Renal pelvis (tissue), 4 donors: ENCODE data around the gene CASZ1. TPM values are rescaled to one million over a fixed set of nuclear protein-coding genes. Genes with fewer than 3 reads are reported as not detected.

ENCODE experiments used
- DNase-seq: peaks from one replicate; pipeline ENCODE4 v3.0.0-alpha.2; 2013
- polyA plus RNA-seq, 3 donors: library from polyadenylated mRNA; unstranded; fragments of 120-200 nt; gene quantifications; one replicate each; pipeline ENCODE4 v1.2.1, GENCODE V29; 2013; ENCODE audit not compliant: insufficient read length in 3 of 3

CASZ1 gene
- polyA plus RNA-seq, 3 donors: 19.6 to 24.5 (median 23.9) TPM

- peak; percentile 83 for DNase-seq
These were observed 121.5 kb downstream of the CASZ1 start for GRCh38 chr1:10674700-10675609.

DNA sequence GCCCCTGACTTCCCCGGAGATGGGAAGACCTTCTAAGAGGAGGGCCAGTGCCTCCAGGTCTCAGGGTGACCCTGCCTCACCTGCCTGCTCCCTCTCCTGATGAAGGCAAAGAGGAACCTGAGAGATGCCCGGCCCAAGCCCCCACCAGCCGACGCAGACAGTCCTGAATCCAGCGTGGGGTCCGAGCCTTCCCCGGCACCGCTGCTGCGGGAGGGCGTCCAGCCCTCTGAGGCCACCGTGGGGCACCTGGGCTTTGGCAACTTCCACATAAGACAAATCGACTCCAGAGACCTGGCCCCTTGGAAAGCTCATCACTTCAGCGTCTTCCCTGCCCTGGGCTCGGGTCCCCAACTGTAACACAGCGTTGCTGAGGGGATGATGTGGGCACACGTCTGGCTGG is 122.2 kb downstream of the CASZ1 start:
- no peak for DNase-seq

DNA sequence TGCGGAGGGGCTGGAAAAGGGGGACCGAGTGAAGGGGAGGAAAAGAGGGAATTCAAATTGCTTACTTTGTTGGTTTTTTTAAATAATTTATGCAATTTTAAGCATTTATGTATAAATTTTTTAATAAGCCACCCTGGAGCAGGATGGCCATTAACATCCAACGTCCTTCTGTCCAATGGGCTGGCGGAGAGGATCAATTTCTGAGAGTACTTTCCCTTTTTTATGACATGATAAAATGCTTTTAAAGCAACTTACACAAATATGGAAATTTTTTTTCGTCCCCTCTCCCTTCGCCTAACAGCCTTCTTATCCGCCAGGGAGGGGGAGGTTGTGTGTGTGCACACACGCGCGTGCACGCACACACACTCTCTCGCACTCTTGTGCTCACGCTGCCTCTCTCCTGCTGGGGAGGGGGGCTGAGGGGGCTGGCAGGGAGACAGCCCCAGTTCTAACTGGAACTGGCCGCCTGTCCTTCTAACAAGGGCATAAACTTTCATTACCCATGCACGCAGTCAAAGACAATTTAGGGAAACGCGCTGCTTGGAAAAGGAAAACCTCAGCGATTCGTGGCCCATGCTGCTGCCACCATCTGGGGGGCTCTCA is 123.2 kb downstream of the CASZ1 start:
- DNase-seq: no peak

DNA sequence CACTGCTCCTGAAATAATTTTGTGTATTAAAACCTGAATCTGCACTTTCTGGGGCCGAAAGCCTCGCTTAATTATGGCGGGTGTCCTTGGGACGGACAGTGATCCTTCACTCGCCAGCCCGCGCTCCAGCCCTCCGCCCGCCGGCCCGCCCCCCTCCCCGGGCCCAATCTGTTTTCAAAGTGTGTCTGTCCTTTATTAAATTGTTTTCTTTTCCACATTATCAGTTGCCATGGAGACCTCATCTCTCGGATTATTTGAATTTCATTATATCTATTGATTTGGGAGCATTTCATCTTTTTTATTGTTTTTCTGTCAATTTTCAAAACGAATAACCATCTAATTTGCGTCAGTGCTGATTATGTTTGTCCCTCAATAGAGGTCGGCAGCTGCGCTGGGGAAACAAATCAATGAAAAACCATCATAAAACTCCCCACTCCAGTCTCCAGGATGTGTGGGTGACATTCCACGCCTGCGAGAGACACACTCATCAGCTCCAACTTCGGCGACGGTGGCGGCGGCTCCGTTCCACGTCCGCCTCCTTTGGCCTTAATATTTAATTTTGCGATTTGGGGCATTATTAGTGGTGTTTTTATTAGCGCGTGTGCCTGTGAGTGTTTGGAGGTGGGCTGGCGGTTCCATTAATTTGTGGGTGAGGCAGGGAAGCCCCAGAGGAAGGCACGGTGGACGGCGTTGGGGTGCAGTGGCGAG is 123.9 kb downstream of the CASZ1 start:
- DNase-seq: no peak

GRCh38 chr1:10671622-10672342 is 124.7 kb downstream of the CASZ1 start:
- no peak for DNase-seq

DNA sequence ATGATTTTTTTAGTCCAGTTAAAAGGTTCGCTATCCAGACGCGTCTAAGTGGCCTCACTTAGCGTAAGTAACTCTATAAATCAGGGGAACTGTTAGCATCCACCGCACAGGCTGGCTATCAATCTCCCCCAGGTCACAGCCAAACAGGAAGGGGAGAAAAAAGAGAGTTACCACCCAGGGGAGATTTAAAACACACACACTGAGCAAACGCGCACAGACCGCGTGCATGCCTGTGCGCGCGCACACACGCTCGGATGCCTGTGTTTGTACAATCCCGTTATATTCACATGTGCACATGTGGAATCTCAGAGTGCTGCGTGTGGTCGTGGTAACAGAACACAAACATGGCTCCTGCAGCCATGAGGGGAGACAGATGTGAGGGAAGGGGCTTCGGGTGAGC is 125.4 kb downstream of the CASZ1 start:
- no peak for DNase-seq

- DNase-seq: no peak
These were observed 126.3 kb downstream of the CASZ1 start for GRCh38 chr1:10670190-10670589.

GRCh38 chr1:10669570-10669969 is 126.9 kb downstream of the CASZ1 start:
- no peak for DNase-seq

DNA sequence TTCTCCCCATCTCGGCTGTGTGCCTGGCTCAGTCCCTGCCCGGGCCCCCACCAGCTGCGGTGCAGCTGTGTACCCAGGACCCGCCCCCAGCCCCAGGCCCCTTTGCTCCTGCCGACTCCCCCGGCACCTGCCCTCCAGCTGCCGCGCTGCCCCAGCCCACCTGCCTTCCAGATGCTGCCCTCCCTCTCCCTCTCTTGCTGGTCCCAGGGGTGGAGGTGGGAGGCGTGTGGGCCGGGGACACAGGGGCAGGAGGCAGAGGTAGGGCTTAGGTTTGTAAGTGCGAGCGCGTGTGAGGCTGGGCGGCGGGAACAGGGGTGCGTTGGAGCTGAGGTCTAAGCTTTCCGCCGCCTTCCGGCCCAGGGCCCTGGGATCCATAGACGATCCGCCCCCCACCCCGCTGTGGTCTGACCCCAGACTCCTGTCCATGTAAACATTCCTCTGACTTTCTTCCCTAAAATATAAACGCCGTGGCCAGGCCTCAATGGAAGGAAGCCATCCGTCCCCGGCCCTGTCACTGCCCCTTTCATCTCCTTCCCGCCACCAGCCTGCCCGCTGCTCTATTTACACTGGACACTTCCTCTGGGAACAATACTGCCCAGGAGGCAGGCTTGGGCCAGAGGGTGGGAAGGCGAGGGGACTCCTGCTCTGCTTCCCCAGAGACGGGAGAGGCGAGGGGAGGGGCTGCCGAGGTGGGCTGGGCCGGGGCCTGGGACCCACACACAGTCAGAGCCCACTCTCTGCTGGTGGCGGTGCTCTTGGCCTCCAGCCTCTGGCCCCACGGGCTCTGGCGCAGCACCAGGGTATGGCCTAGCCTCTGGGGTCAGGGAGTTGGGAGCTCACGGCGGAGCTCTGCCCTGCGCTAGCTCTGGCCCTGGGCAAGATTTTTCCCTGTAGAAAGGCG is 128.3 kb downstream of the CASZ1 start:
- no peak for DNase-seq

DNA sequence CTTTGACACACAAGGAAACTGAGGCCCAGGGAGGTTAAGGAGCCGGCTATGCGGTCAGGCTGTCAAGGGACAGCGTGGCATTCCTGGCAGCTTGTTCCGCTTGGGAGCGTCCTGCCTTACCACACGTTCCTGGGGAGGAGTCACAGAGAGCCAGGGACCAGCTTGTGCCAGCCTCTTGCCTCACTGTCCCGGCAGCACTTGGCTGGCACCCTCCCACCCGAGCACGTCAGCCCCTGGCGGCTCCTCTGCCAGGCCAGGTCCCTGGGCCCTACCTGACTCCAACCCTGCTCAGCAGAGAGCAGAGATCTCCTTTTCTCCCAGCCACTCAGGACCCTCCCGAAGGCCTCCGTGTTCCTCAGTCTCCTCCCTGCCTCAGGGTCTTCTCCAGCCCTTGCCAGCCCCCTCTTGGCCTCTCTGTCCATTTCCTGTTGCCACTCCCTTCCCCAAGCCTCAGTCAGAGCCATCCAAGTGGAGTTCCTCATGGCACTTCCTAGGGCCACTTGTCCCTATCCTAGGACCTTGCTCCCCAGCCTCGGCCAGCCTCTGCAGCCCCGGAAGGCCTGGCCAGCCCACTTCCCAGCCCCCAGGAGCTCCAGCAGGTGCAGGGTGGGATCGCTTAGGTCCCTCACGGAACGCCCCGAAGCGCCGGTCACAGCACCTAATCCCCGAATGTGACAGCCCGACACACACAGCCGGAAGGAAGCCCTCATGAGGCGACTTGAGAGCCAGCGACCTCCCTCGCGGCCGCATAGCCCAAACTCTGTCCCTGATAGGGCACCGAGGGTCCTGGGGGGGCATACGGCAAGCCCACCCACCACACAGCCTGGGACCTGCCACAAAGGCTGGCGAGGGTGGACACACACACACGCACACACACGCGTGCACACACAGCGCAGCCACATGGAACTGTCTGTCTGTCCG is 130.3 kb downstream of the CASZ1 start:
- no peak for DNase-seq

DNA sequence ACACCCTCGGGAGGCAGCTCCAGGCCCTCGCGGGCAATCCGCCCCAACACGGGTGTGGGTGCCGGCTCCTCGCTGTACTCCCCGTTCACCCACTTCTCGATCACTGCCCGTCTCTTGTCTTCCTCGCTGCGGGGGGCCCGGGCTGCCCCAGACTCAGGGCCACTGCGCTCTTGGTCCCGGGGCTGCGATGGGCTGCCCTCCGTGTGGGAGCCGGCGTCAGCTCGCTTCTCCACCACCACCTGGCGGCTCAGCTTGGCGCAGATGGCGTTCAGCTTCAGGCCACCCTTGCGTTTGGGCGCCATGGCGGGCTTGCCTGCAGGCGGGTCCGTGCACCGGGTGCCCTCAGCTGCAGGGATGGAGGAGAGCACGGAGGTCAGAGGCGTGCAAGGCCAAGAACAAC is 131.2 kb downstream of the CASZ1 start:
- no peak for DNase-seq

DNA sequence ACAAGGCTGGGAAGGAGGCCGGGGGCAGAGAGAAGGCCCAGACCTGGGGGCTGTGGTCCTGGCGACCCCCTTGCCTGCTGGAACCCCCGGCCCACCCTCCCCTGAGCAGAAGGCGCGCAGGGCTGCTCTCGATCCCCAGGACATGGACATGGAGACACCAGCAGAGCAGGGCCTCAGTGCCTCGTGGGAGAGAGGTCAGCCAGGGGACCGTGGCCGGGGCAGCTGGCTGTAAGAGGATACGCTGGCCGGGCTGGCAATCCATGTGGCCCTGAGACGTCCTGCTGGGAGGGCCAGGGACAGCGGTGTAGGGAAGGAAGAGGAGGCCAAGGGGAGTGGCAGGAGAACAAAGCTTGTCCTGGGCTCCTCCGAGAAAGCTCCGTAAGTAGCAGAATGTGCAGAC is 132.2 kb downstream of the CASZ1 start:
- no peak for DNase-seq

- no peak for DNase-seq
These were observed 132.8 kb downstream of the CASZ1 start for GRCh38 chr1:10663678-10664035.

GRCh38 chr1:10662824-10663677 is 133.4 kb downstream of the CASZ1 start:
- no peak for DNase-seq

- no peak for DNase-seq
These were observed 134.3 kb downstream of the CASZ1 start for GRCh38 chr1:10662090-10662688.

GRCh38 chr1:10661453-10661852 is 135.0 kb downstream of the CASZ1 start:
- no peak for DNase-seq

DNA sequence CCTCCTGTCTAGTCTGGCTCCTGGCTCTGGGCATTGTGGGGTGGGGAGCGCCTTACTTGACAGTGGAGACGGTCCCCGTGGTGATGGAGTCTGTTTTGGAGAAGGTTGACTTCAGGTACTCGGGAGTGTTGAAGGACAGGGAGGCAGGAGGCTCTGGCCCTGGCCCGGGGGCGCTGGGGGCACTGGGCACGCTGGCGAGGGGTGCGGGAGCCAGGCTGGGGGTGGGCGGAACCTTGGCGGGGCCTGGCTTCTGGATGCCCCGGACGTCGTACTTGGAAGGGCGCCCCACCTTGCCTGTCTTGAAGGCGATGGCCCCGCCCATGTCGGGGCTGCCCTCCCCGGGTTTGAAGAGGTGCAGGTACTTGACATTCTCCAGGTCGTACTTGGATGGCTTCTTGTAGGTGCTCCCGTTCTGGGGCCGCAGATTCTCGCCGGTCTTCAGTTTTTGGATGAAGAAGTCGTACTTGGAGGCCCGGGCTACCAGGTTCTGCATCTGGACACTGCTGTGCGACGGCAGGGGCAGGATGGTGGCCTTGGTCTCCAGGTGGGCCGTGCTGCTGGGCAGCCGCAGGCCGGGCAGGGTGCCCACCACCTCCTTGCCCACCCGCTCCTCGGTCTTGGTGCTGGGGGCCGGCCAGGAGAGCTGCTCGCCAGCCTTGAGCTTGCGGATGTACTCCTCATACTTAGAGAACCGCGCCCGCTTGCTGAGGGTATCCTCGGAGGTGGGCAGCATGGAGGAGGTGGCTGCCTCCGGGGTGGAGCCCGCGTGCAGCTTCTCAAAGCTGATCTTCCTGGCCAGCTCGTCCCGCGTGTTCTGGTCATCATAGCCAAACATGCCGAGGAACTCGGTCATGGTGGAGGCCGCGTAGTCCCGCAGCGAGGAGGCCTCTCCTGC is 136.6 kb downstream of the CASZ1 start:
- DNase-seq: no peak

DNA sequence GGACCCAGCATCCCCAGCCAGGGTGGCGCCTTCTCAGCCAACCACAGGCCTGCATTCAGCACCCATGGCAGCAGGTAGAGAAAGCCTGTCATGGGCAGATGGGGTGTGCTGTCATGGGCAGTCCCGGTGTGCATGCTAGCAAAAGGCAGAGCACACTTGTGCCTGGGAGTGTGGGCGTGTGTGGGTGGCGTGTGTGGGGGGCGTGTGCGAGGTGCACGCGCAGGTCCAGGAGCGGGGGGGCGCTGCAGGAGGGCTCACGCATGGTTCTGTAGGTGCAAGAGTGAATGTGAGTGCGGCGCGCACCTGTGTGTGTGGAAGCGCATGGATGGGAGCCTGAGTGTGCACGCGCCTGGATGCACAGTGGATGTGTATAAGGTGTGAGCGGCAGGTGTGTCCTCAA is 137.2 kb downstream of the CASZ1 start:
- DNase-seq: no peak
